ENCODE data around the gene H2BW1. TPM values are rescaled to one million over a fixed set of nuclear protein-coding genes. Genes with fewer than 3 reads are reported as not detected.
"Not testable (repeated sequence)": the region's sequence is repeated elsewhere in the genome, so short reads cannot be mapped to it uniquely, and the experiment has no call there.

The H2BW1 gene, protein sequence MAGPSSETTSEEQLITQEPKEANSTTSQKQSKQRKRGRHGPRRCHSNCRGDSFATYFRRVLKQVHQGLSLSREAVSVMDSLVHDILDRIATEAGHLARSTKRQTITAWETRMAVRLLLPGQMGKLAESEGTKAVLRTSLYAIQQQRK
- total RNA-seq (2021), result not detected in 2 replicates
- Bru-seq, nascent RNA, result not detected
- not detected for BruChase-seq, experiment 1, labeled RNA remaining after a 2-hour chase
- not detected for BruChase-seq, experiment 2, labeled RNA remaining after a 6-hour chase
- long read RNA-seq, result 0 reads

DNA sequence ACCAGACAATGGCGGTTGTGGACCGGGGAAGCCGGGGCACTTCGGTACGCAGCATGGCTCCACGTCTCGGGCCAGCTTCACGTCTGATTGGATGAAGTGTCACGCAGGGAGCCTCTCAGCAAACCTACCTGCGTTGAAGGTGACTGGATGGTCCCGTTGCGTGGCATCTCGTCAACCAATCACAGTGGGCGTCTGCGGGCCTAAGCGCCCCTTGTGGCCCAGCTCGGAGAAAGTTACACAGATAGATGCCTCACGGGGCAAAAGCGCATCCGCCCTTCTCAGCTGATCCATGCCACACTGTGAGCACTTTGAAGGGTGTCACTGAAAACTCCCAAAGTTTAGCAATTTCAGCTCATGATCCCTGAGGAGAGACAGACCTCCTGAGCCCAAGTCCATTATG is at the start of gene H2BW1:
Gene H2BW1, minus strand, starts transcription at position 103 of the 400 bp plus-strand sequence. CDS start 132 bp downstream, outside the sequence.
- H3K4me3 ChIP-seq (ENCODE audit: low read depth, low read length, poor library complexity, severe bottlenecking), result no peak within 1 kb of the TSS
- no peaks in the 10 kb centered on the region for H3K27me3 ChIP-seq (replicated peaks; ENCODE audit: insufficient read depth, low read depth, low read length, poor library complexity)
- ChIA-PET POLR2A (ENCODE audit: low non-redundant PET) (no interaction called here), CTCF (no interaction called here)
- intact Hi-C loops (cut with micrococcal nuclease; ENCODE audit: unreplicated experiment), result loop anchor here (5.0 kb wide), 1 partner anchor 166 kb away; no protein-coding TSS in a partner anchor
- no peaks in the 10 kb centered on the region for H3K36me3 ChIP-seq (ENCODE audit: insufficient read depth, low read length, poor library complexity, severe bottlenecking)
- H3K27ac ChIP-seq (ENCODE audit: low read depth, low read length, poor library complexity, severe bottlenecking), result no peak within 1 kb of the TSS
- H3K4me1 ChIP-seq (ENCODE audit: insufficient read depth, low read length, poor library complexity, severe bottlenecking), result no peaks in the 10 kb centered on the region
- H3K9me3 ChIP-seq (ENCODE audit: low read depth, low read length, poor library complexity, severe bottlenecking), result no peaks in the 10 kb centered on the region
- no peak for DNase-seq (ENCODE audit: low spot score)
- no TSS peak for BruUV-seq (replicated peaks)
- no peak for TF ChIP-seq EZH2 (IDR thresholded peaks at IDR 0.05; ENCODE audit: borderline replicate concordance, low read depth, low read length, poor library complexity, severe bottlenecking)
- TF ChIP-seq, protein P1, sequence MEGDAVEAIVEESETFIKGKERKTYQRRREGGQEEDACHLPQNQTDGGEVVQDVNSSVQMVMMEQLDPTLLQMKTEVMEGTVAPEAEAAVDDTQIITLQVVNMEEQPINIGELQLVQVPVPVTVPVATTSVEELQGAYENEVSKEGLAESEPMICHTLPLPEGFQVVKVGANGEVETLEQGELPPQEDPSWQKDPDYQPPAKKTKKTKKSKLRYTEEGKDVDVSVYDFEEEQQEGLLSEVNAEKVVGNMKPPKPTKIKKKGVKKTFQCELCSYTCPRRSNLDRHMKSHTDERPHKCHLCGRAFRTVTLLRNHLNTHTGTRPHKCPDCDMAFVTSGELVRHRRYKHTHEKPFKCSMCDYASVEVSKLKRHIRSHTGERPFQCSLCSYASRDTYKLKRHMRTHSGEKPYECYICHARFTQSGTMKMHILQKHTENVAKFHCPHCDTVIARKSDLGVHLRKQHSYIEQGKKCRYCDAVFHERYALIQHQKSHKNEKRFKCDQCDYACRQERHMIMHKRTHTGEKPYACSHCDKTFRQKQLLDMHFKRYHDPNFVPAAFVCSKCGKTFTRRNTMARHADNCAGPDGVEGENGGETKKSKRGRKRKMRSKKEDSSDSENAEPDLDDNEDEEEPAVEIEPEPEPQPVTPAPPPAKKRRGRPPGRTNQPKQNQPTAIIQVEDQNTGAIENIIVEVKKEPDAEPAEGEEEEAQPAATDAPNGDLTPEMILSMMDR (conservative IDR thresholded peaks at IDR 0.05; ENCODE audit: low read depth, low read length), result no peak

DNA sequence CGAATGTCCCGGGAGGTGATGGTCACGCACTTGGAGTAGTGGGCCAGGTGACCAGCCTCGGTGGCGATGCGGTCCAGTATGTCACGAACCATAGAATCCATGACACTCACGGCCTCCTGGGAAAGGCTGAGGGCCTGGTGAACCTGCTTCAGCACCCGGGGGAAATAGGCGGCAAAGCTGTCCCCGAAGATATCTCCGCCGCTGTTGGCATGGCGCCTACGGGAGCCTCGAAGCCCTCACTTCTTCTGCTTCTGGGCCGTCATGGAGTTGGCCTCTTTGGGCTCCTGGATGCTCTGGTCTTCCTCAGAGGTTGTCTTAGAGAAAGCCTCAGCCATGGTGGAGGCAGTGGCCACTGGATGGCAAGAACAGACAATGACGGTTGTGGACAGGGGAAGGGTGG is 49.1 kb upstream of the H2BW1 start:
- H3K27me3 ChIP-seq (replicated peaks; ENCODE audit: insufficient read depth, low read depth, low read length, poor library complexity); H3K27ac ChIP-seq (ENCODE audit: low read depth, low read length, poor library complexity, severe bottlenecking); H3K36me3 ChIP-seq (ENCODE audit: insufficient read depth, low read length, poor library complexity, severe bottlenecking); DNase-seq (ENCODE audit: low spot score); H3K9me3 ChIP-seq (ENCODE audit: low read depth, low read length, poor library complexity, severe bottlenecking); CTCF ChIA-PET; H3K4me3 ChIP-seq (ENCODE audit: low read depth, low read length, poor library complexity, severe bottlenecking); intact Hi-C loops (cut with micrococcal nuclease; ENCODE audit: unreplicated experiment); BruUV-seq (replicated peaks); H3K4me1 ChIP-seq (ENCODE audit: insufficient read depth, low read length, poor library complexity, severe bottlenecking); POLR2A ChIA-PET (ENCODE audit: low non-redundant PET): not testable (repeated sequence)

DNA sequence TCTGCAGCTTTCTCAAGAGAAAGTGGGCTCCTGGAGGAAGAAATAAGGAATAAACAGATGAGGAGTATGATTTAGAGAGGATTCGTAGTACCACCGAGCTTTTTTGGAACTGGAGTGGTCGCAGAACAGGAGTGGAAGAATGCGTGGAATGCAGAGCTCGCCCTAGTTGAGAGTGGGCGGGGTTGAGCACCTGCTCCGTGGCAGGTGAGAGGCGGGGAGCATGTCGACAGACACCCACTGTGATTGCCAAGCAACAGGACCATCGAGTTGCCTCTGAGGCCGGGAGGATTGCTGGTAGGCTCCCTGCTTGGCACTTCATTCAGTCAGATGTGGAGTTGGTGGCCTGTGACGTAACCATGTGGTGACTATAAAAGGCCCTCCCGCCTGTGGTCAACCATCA is 41.4 kb upstream of the H2BW1 start:
- H3K27me3 ChIP-seq (replicated peaks; ENCODE audit: insufficient read depth, low read depth, low read length, poor library complexity); DNase-seq (ENCODE audit: low spot score); H3K9me3 ChIP-seq (ENCODE audit: low read depth, low read length, poor library complexity, severe bottlenecking); BruUV-seq (replicated peaks); intact Hi-C loops (cut with micrococcal nuclease; ENCODE audit: unreplicated experiment); H3K4me1 ChIP-seq (ENCODE audit: insufficient read depth, low read length, poor library complexity, severe bottlenecking); H3K4me3 ChIP-seq (ENCODE audit: low read depth, low read length, poor library complexity, severe bottlenecking); POLR2A ChIA-PET (ENCODE audit: low non-redundant PET); H3K27ac ChIP-seq (ENCODE audit: low read depth, low read length, poor library complexity, severe bottlenecking); CTCF ChIA-PET; H3K36me3 ChIP-seq (ENCODE audit: insufficient read depth, low read length, poor library complexity, severe bottlenecking): not testable (repeated sequence)

DNA sequence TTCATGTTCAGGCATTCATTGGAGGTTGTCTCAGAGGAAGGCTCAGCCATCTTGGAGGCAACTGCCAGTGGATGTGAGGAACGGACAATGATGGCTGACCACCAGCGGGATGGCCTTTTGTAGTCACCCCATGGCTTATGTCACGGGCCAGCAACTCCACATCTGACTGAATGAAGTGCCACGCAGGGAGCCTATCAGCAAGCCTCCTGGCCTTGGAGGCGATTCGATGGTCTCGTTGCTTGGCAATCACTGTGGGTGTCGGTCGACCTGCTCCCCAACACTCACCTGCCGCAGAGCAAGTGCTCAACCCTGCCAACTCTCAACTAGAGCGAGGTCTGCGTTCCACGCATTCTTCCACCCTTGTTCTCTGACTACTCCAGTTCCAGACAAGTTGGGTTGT is 33.7 kb upstream of the H2BW1 start:
- Histone ChIP-seq H3K36me3 (ENCODE audit: insufficient read depth, low read length, poor library complexity, severe bottlenecking) (no peaks in the 10 kb centered on the region), H3K27me3 (replicated peaks; ENCODE audit: insufficient read depth, low read depth, low read length, poor library complexity) (no peaks in the 10 kb centered on the region), H3K9me3 (ENCODE audit: low read depth, low read length, poor library complexity, severe bottlenecking) (no peaks in the 10 kb centered on the region), H3K27ac (ENCODE audit: low read depth, low read length, poor library complexity, severe bottlenecking) (no peak overlapping the region), H3K4me1 (ENCODE audit: insufficient read depth, low read length, poor library complexity, severe bottlenecking) (no peaks in the 10 kb centered on the region), H3K4me3 (ENCODE audit: low read depth, low read length, poor library complexity, severe bottlenecking) (no peak overlapping the region)
- POLR2A ChIA-PET (ENCODE audit: low non-redundant PET), result no interaction called here
- CTCF ChIA-PET, result no interaction called here
- no TSS peak for BruUV-seq (replicated peaks)
- intact Hi-C loops (cut with micrococcal nuclease; ENCODE audit: unreplicated experiment), result no loop called here
- DNase-seq (ENCODE audit: low spot score), result no peak
- TF ChIP-seq, protein P1 (conservative IDR thresholded peaks at IDR 0.05; ENCODE audit: low read depth, low read length), result no peak
- TF ChIP-seq EZH2 (IDR thresholded peaks at IDR 0.05; ENCODE audit: borderline replicate concordance, low read depth, low read length, poor library complexity, severe bottlenecking), result no peak

All from A673 (cell line).